Peyer's patch (tissue), 4 donors: ENCODE measurements around the gene CACNG4. TPM values are rescaled to one million over a fixed set of nuclear protein-coding genes. Genes with fewer than 3 reads are reported as not detected.

Experiments used
- DNase-seq, 3 donors: peaks; one replicate each; pipeline ENCODE4 v3.0.0-alpha.2; 2017 to 2019
- H3K27ac ChIP-seq, 4 donors: fragments of 200-600 bp; sonication (generic); one replicate each; pipeline ENCODE4 v1.5.1; 2016 to 2019
- H3K27me3 ChIP-seq, 2 donors: fragments of 200-600 bp; sonication (generic); one replicate each; pipeline ENCODE4 v1.5.1; 2019
- H3K36me3 ChIP-seq, 3 donors: fragments of 200-600 bp; sonication (generic); one replicate each; pipeline ENCODE4 v1.5.1; 2016 to 2019
- H3K4me1 ChIP-seq, 4 donors: fragments of 200-600 bp; sonication (generic); one replicate each; pipeline ENCODE4 v1.5.1; 2016 to 2019
- H3K4me3 ChIP-seq, 4 donors: fragments of 200-600 bp; sonication (generic); 1 replicate in 3 of 4; 2 replicates in 1 of 4; pipeline ENCODE4 v1.5.1; 2016 to 2019; ENCODE audit warnings: mild to moderate bottlenecking in 1 of 4
- H3K9me3 ChIP-seq, 4 donors: fragments of 200-600 bp; sonication (generic); one replicate each; pipeline ENCODE4 v1.5.1; 2016 to 2019; ENCODE audit warnings: mild to moderate bottlenecking in 1 of 4
- POLR2A ChIP-seq, 2 donors: fragments of 450-650 bp; IDR thresholded peaks; one replicate each; pipeline ENCODE4 v1.5.1; 2017; ENCODE audit warnings: antibody characterized with exemption in 2 of 2, mild to moderate bottlenecking in 2 of 2, moderate library complexity in 2 of 2
- total RNA-seq, 4 donors: library from RNA; depleted of rRNA; stranded (reverse); fragments of >200 nt; gene quantifications; one replicate each; pipeline ENCODE4 v1.1.0, GENCODE V29; 2016
- TF ChIP-seq, protein P1 (sequence below), 6 experiments: fragments of 450-650 bp in 4 of 6; fragments of 200-600 bp in 2 of 6; sonication (generic) in 1 of 6; IDR thresholded peaks; one replicate each; pipeline ENCODE4 v1.5.1; 2017 to 2019; ENCODE audit warnings: antibody characterized with exemption in 6 of 6, mild to moderate bottlenecking in 3 of 6, moderate library complexity in 1 of 6

CACNG4 gene
- total RNA-seq, 4 donors from 2014 or later = 0.40 TPM; not detected in 3

DNA sequence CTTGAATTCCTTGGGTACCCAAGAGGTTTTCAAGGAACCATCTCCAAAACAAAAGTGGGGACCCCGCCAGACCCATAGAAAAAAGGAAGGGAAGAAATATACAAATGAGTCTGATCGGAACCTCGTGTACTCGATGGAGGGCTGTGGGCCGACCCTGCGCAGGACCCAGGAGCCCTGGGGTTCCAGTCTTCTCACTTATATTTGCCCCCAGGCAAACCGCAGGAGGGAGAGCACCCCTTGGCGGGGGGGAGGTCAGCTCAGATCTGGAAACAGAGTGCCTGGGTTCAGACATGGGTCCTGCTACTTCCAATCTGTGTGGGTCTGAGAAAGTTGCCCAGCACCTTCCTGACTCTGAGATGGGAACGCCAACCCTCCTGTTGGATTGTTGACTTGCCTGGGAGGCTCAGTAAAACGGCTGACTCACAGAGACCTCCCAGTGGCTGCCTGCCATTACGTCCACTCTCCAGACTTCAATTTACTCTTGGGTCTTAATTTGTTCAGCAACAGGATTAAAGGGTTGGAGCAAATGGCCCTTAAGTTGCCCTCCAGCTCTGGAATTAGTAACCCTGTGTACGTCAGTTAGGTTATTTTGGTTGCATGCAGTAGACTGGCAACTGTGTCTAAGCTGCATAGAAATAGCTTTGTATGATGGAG lies 24.9 kb upstream of the CACNG4 start:
- no peak for DNase-seq
- H3K4me3 ChIP-seq = no peak overlapping the region
- TF ChIP-seq POLR2A (IDR thresholded peaks at IDR 0.05) = no peak
- TF ChIP-seq, protein P1, sequence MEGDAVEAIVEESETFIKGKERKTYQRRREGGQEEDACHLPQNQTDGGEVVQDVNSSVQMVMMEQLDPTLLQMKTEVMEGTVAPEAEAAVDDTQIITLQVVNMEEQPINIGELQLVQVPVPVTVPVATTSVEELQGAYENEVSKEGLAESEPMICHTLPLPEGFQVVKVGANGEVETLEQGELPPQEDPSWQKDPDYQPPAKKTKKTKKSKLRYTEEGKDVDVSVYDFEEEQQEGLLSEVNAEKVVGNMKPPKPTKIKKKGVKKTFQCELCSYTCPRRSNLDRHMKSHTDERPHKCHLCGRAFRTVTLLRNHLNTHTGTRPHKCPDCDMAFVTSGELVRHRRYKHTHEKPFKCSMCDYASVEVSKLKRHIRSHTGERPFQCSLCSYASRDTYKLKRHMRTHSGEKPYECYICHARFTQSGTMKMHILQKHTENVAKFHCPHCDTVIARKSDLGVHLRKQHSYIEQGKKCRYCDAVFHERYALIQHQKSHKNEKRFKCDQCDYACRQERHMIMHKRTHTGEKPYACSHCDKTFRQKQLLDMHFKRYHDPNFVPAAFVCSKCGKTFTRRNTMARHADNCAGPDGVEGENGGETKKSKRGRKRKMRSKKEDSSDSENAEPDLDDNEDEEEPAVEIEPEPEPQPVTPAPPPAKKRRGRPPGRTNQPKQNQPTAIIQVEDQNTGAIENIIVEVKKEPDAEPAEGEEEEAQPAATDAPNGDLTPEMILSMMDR (IDR thresholded peaks at IDR 0.05) = no peak
- no peaks in the 10 kb centered on the region for H3K36me3 ChIP-seq
- no peaks in the 10 kb centered on the region for H3K27me3 ChIP-seq
- H3K27ac ChIP-seq = no peak overlapping the region
- H3K9me3 ChIP-seq = no peaks in the 10 kb centered on the region
- H3K4me1 ChIP-seq = no peaks in the 10 kb centered on the region

GRCh38 chr17:66941249-66941648 lies 23.3 kb upstream of the CACNG4 start:
- H3K4me1 ChIP-seq = no peaks in the 10 kb centered on the region
- H3K36me3 ChIP-seq = no peaks in the 10 kb centered on the region
- DNase-seq = no peak
- H3K27me3 ChIP-seq = no peaks in the 10 kb centered on the region
- H3K27ac ChIP-seq = no peak overlapping the region
- no peak overlapping the region for H3K4me3 ChIP-seq
- TF ChIP-seq, protein P1 (IDR thresholded peaks at IDR 0.05) = no peak
- TF ChIP-seq POLR2A (IDR thresholded peaks at IDR 0.05) = no peak
- H3K9me3 ChIP-seq = no peaks in the 10 kb centered on the region

- H3K4me3 ChIP-seq = no peak overlapping the region
- H3K27ac ChIP-seq = no peak overlapping the region
- H3K4me1 ChIP-seq = no peaks in the 10 kb centered on the region
- H3K9me3 ChIP-seq = no peaks in the 10 kb centered on the region
- no peak for DNase-seq
- H3K27me3 ChIP-seq = no peaks in the 10 kb centered on the region
- no peak for TF ChIP-seq POLR2A (IDR thresholded peaks at IDR 0.05)
- TF ChIP-seq, protein P1 (IDR thresholded peaks at IDR 0.05) = no peak
- no peaks in the 10 kb centered on the region for H3K36me3 ChIP-seq
Observed at GRCh38 chr17:66941773-66942450, 22.6 kb upstream of the CACNG4 start.

DNA sequence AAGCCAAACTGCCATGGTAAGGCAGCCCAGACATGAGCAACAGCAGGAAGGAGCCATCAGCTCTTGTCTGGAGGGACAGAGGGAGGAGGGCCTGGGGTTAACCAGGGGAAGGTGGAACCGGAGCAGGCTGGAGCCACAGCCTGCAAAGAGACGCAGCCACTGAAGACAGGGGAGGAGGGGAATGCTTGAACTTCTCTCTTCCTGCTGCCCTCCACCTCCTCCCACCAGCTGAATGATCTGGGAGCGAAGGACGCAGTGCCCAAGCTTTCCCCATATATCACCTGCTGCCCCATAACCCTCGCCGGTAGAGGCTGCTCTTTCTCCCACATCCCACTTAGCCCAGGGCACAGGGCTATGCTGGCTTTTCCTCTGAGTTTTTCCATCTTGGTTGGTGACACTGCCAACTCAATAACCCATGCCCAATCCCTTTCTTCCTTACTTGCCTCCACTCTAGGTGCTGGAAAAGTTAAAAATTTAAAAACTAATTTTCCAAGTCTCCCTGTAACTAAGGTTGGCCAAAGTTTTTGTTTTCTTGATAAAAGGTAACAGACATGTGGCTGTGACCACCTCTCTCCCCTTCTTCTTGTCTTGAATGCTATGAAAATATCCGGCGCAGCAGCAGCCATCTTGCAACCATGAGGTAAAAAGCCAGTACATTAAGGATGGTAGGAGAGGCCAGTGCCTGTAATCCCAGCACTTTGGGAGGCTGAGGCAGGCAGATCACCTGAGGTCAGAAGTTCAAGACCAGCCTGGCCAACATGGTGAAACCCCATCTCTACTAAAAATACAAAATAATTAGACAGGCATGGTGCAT lies 21.8 kb upstream of the CACNG4 start:
- Histone ChIP-seq H3K27ac (no peak overlapping the region), H3K27me3 (no peaks in the 10 kb centered on the region), H3K4me1 (no peaks in the 10 kb centered on the region), H3K9me3 (no peaks in the 10 kb centered on the region), H3K36me3 (no peaks in the 10 kb centered on the region), H3K4me3 (no peak overlapping the region)
- DNase-seq = no peak
- TF ChIP-seq POLR2A (IDR thresholded peaks at IDR 0.05) = no peak
- TF ChIP-seq, protein P1 (IDR thresholded peaks at IDR 0.05) = no peak

- Histone ChIP-seq H3K27ac (no peak overlapping the region), H3K4me1 (no peaks in the 10 kb centered on the region), H3K36me3 (no peaks in the 10 kb centered on the region), H3K27me3 (no peaks in the 10 kb centered on the region), H3K9me3 (no peaks in the 10 kb centered on the region), H3K4me3 (no peak overlapping the region)
- no peak for DNase-seq
- TF ChIP-seq, protein P1 (IDR thresholded peaks at IDR 0.05) = no peak
- TF ChIP-seq POLR2A (IDR thresholded peaks at IDR 0.05) = no peak
Observed at GRCh38 chr17:66943484-66943883, 21.0 kb upstream of the CACNG4 start.
